H1 (cell line): Measurements from ENCODE around the gene B4GAT1. TPM values are rescaled to one million over a fixed set of nuclear protein-coding genes. Genes with fewer than 3 reads are reported as not detected.

Source experiments
- CTCF ChIA-PET: fragments of 300-600 bp; sonication (Branson Sonifier 250); formaldehyde crosslinking; loops from one replicate; lab custom pipeline; 2021; ENCODE audit not compliant: partially characterized antibody; lab: Charles Lee
- POLR2A ChIA-PET: fragments of 300-600 bp; sonication (Branson Sonifier 250); formaldehyde crosslinking; loops from one replicate; lab custom pipeline; 2021; ENCODE audit warnings: inconsistent platforms; ENCODE audit not compliant: partially characterized antibody; lab: Charles Lee
- DNase-seq, 2 experiments: peaks; one replicate each; pipeline versions ENCODE4 v3.0.0 to v3.0.0-alpha.2; 2010 to 2022; ENCODE audit warnings: low spot score in 2 of 2, low read depth in 1 of 2, mixed read lengths in 1 of 2
- FAIRE-seq: peaks from 2 replicates; lab custom pipeline; 2011; peaks lifted over from hg19 to GRCh38; lab: Jason Lieb, UNC
- H2AFZ ChIP-seq: 2 replicates; pipeline ENCODE4 v1.8.1; 2012; ENCODE audit warnings: low read length, inconsistent platforms
- H2AK5ac ChIP-seq: 2 replicates; pipeline ENCODE4 v1.6.1; 2013; ENCODE audit warnings: low read depth, low read length
- H2BK120ac ChIP-seq: replicated peaks from 2 replicates; pipeline ENCODE3; 2013; ENCODE audit warnings: low read depth, low read length, inconsistent platforms
- H2BK12ac ChIP-seq: 2 replicates; pipeline ENCODE4 v1.6.1; 2013; ENCODE audit warnings: low read depth, low read length
- H2BK15ac ChIP-seq: 2 replicates; pipeline ENCODE4 v1.6.1; 2013; ENCODE audit warnings: low read length
- H2BK20ac ChIP-seq: 2 replicates; pipeline ENCODE4 v1.6.1; 2013; ENCODE audit warnings: low read length
- H2BK5ac ChIP-seq: 2 replicates; pipeline ENCODE4 v1.6.1; 2013; ENCODE audit warnings: low read depth, low read length
- H3K14ac ChIP-seq: 2 replicates; pipeline ENCODE4 v1.6.1; 2013; ENCODE audit warnings: inconsistent platforms; ENCODE audit not compliant: insufficient read length
- H3K18ac ChIP-seq: 2 replicates; pipeline ENCODE4 v1.6.1; 2013; ENCODE audit warnings: low read length; ENCODE audit errors: extremely low read depth
- H3K23ac ChIP-seq: 2 replicates; pipeline ENCODE4 v1.6.1; 2013; ENCODE audit warnings: inconsistent platforms; ENCODE audit not compliant: insufficient read length
- H3K23me2 ChIP-seq: 2 replicates; pipeline ENCODE4 v1.6.1; 2013; ENCODE audit warnings: low read depth, low read length
- H3K27ac ChIP-seq: 2 replicates; pipeline ENCODE4 v1.6.1; 2011; ENCODE audit warnings: low read depth, low read length, inconsistent platforms
- H3K27me3 ChIP-seq, 4 experiments: replicated peaks in 1 of 4; 1 replicate in 1 of 4; 2 replicates in 3 of 4; pipeline versions ENCODE4 v1.6.1 to v1.8.1; 2011 to 2013; ENCODE audit warnings: low read length in 3 of 4, mild to moderate bottlenecking in 3 of 4, inconsistent platforms in 2 of 4, mixed read lengths in 2 of 4, moderate library complexity in 1 of 4; ENCODE audit not compliant: control insufficient read depth in 3 of 4, insufficient read depth in 3 of 4; ENCODE audit errors: extremely low read depth in 1 of 4
- H3K36me3 ChIP-seq, 4 experiments: 2 replicates each; pipeline versions ENCODE4 v1.6.1 to v1.8.1; 2011 to 2013; ENCODE audit warnings: mild to moderate bottlenecking in 4 of 4, low read length in 3 of 4, moderate library complexity in 2 of 4, control low read depth in 1 of 4, inconsistent platforms in 1 of 4; ENCODE audit not compliant: insufficient read depth in 4 of 4, control insufficient read depth in 2 of 4
- H3K4ac ChIP-seq: replicated peaks from 2 replicates; pipeline ENCODE3; 2013; ENCODE audit warnings: low read length, low read depth, mixed read lengths, inconsistent platforms; ENCODE audit not compliant: insufficient read length
- H3K4me1 ChIP-seq, 4 experiments: replicated peaks in 1 of 4; 1 replicate in 1 of 4; 2 replicates in 3 of 4; pipeline versions ENCODE4 v1.6.1 to v1.8.1; 2011 to 2013; ENCODE audit warnings: low read length in 3 of 4, inconsistent platforms in 2 of 4, mixed read lengths in 1 of 4; ENCODE audit not compliant: insufficient read depth in 4 of 4, control insufficient read depth in 3 of 4
- H3K4me2 ChIP-seq, 2 experiments: 2 replicates each; pipeline versions ENCODE4 v1.6.1 to v1.8.1; 2011 to 2013; ENCODE audit warnings: low read depth in 2 of 2, low read length in 2 of 2, control low read depth in 1 of 2, inconsistent platforms in 1 of 2, mild to moderate bottlenecking in 1 of 2; ENCODE audit not compliant: insufficient read depth in 1 of 2
- H3K4me3 ChIP-seq, 4 experiments: fragments of 200-600, 300-600 bp in 1 of 4; sonication (generic), shearing (Covaris generic), sonication (Bioruptor Twin) in 1 of 4; 2 replicates each; pipeline versions ENCODE4 v1.5.1 to v1.8.1; 2011 to 2016; ENCODE audit warnings: low read length in 4 of 4, low read depth in 3 of 4, control low read depth in 2 of 4, inconsistent platforms in 2 of 4, mild to moderate bottlenecking in 2 of 4, mixed read lengths in 1 of 4, moderate library complexity in 1 of 4; ENCODE audit not compliant: insufficient read depth in 2 of 4; ENCODE audit errors: extremely low read depth in 1 of 4
- H3K56ac ChIP-seq: replicated peaks from 2 replicates; pipeline ENCODE3; 2013; ENCODE audit warnings: low read depth, mild to moderate bottlenecking, mixed read lengths, low read length, inconsistent platforms; ENCODE audit not compliant: insufficient read length
- H3K79me1 ChIP-seq: 2 replicates; pipeline ENCODE4 v1.6.1; 2013; ENCODE audit warnings: low read depth, low read length, control low read depth
- H3K79me2 ChIP-seq, 2 experiments: 2 replicates each; pipeline versions ENCODE4 v1.6.1 to v1.8.1; 2012 to 2013; ENCODE audit warnings: low read length in 2 of 2, mild to moderate bottlenecking in 2 of 2, inconsistent platforms in 1 of 2; ENCODE audit not compliant: insufficient read depth in 2 of 2, control insufficient read depth in 1 of 2
- H3K9ac ChIP-seq, 4 experiments: replicated peaks in 1 of 4; 1 replicate in 1 of 4; 2 replicates in 3 of 4; pipeline versions ENCODE4 v1.6.1 to v1.8.1; 2011 to 2013; ENCODE audit warnings: low read depth in 3 of 4, low read length in 3 of 4, control low read depth in 2 of 4, mild to moderate bottlenecking in 2 of 4, moderate library complexity in 2 of 4, inconsistent platforms in 1 of 4; ENCODE audit errors: extremely low read depth in 1 of 4
- H3K9me3 ChIP-seq, 2 experiments: 2 replicates each; pipeline versions ENCODE4 v1.6.1 to v1.8.1; 2012 to 2013; ENCODE audit warnings: mild to moderate bottlenecking in 2 of 2, moderate library complexity in 2 of 2, control low read depth in 1 of 2, inconsistent platforms in 1 of 2, low read depth in 1 of 2, low read length in 1 of 2, mixed read lengths in 1 of 2; ENCODE audit not compliant: insufficient read depth in 2 of 2
- H4K20me1 ChIP-seq, 2 experiments: replicated peaks in 1 of 2; 2 replicates each; pipeline versions ENCODE3 to v1.8.1; 2011 to 2013; ENCODE audit warnings: inconsistent platforms in 2 of 2, low read length in 2 of 2, mild to moderate bottlenecking in 1 of 2; ENCODE audit not compliant: insufficient read depth in 2 of 2, control insufficient read depth in 1 of 2
- H4K5ac ChIP-seq: 2 replicates; pipeline ENCODE4 v1.6.1; 2013; ENCODE audit warnings: low read length, low read depth, mixed read lengths, inconsistent platforms; ENCODE audit not compliant: insufficient read length
- H4K8ac ChIP-seq: 2 replicates; pipeline ENCODE4 v1.8.0; 2013; ENCODE audit warnings: mild to moderate bottlenecking, moderate library complexity, low read length, inconsistent platforms; ENCODE audit not compliant: insufficient read depth; ENCODE audit errors: extremely low read depth
- H4K91ac ChIP-seq: replicated peaks from 2 replicates; pipeline ENCODE3; 2013; ENCODE audit warnings: low read length, mixed read lengths, inconsistent platforms; ENCODE audit not compliant: insufficient read length
- BCL11A ChIP-seq, 2 experiments: IDR thresholded peaks; one replicate each; pipeline ENCODE4 v1.6.1; 2011; ENCODE audit warnings: low read depth in 2 of 2, low read length in 2 of 2, mild to moderate bottlenecking in 2 of 2
- BRCA1 ChIP-seq: IDR thresholded peaks from 2 replicates; pipeline ENCODE4 v1.6.1; 2012; ENCODE audit warnings: low read depth, low read length, improper control_type of control experiment
- CTCF ChIP-seq, 3 experiments: IDR thresholded peaks; 1 replicate in 2 of 3; 2 replicates in 1 of 3; pipeline versions ENCODE4 v1.5.1 to v1.6.1; 2011; ENCODE audit warnings: low read length in 3 of 3, mild to moderate bottlenecking in 3 of 3, inconsistent platforms in 2 of 3, low read depth in 1 of 3, moderate library complexity in 1 of 3; ENCODE audit not compliant: insufficient read depth in 1 of 3; ENCODE audit errors: control extremely low read depth in 1 of 3
- TCF12 ChIP-seq: IDR thresholded peaks from 2 replicates; pipeline ENCODE4 v1.6.1; 2011; ENCODE audit warnings: low read depth, mild to moderate bottlenecking, low read length
- WGBS, 2 experiments: shearing (Covaris generic) in 1 of 2; methylation state at CpG; one replicate each; pipeline versions ENCODE4 v1.1.6 to v1.1.7; 2013 to 2015; ENCODE audit warnings: low lambda C conversion rate in 2 of 2, mixed read lengths in 2 of 2, inconsistent platforms in 1 of 2, low coverage in 1 of 2, missing lambda C conversion rate in 1 of 2; ENCODE audit not compliant: insufficient replicate concordance in 2 of 2, insufficient coverage in 1 of 2, insufficient read length in 1 of 2; ENCODE audit errors: extremely low coverage in 1 of 2, missing lambda C conversion rate in 1 of 2; 5-methylcytosine and 5-hydroxymethylcytosine counted together
- polyA plus RNA-seq, 7 experiments: library from polyadenylated mRNA; depleted of rRNA in 3 of 7; stranded (reverse) in 5 of 7; unstranded in 2 of 7; fragments of >200 nt in 5 of 7; fragments of 200-250 nt in 2 of 7; gene quantifications; 1 replicate in 5 of 7; 2 replicates in 1 of 7; 4 replicates in 1 of 7; pipeline versions ENCODE4 v1.2.1 to v1.2.3, GENCODE V29; 2011 to 2013; ENCODE audit warnings: missing spikeins in 2 of 7, mixed read lengths in 2 of 7
- total RNA-seq: library from RNA; stranded (reverse); fragmentation: NEBNext Ultra II Directional; extraction: Animal tissue kit (Norgen Biotek cat#: 25700); gene quantifications from 2 replicates; pipeline ENCODE4 v1.2.1, GENCODE V29; 2021

The B4GAT1 gene
- total and polyA plus RNA-seq, 2 of the 8 experiments (the other 6 are each of a cell fraction or from before 2014, with no cell fraction given) = 22.2 to 27.8 TPM

GRCh38 chr11:66363187-66363601 lies 15.8 kb upstream of the B4GAT1 start:
- no peaks in the 10 kb centered on the region; a peak in 1 of 4 replicates for H3K79me2 ChIP-seq
- H2AK5ac ChIP-seq = no peak overlapping the region
- H2BK15ac ChIP-seq = no peak overlapping the region
- no peak overlapping the region for H3K4ac ChIP-seq
- FAIRE-seq = no peak
- no peak for DNase-seq
- H3K27ac ChIP-seq = no peak overlapping the region
- peaks cover 0 to 3% (median 0%) of the 10 kb centered on the region in 4 experiments; a peak in 1 of 7 replicates for H3K4me1 ChIP-seq
- peaks cover 24 to 49% (median 47%) of the 10 kb centered on the region in 4 experiments for H3K36me3 ChIP-seq
- H4K5ac ChIP-seq = no peak overlapping the region
- H3K9ac ChIP-seq = no peak overlapping the region
- no peaks in the 10 kb centered on the region for H3K23me2 ChIP-seq
- H3K18ac ChIP-seq = no peak overlapping the region
- H4K20me1 ChIP-seq = peaks cover 4 to 25% of the 10 kb centered on the region in 2 experiments
- no peak overlapping the region for H3K23ac ChIP-seq
- 94% methylated on average over 14 of the region's 14 CpGs; no CpG with 5 or more reads in 1 of the 2 experiments for WGBS, 2 experiments
- no peak overlapping the region for H4K8ac ChIP-seq
- no peaks in the 10 kb centered on the region for H3K9me3 ChIP-seq
- H3K4me3 ChIP-seq = no peak overlapping the region
- no peak overlapping the region for H2BK20ac ChIP-seq
- no peaks in the 10 kb centered on the region for H3K27me3 ChIP-seq
- ChIA-PET CTCF (interaction anchor here (0.6 to 4.4 kb wide), 29 partner anchors 8 to 1025 kb away, joined by 3 to 39 read pairs (median 4); partner anchors contain the start of genes NPAS4 and RIN1), POLR2A (interaction anchor here (0.7 to 28.7 kb wide), 10 partner anchors 5 to 361 kb away, joined by 3 to 487 read pairs (median 4); partner anchors contain the start of genes B4GAT1, BRMS1, CD248 and SLC29A2)
- no peak overlapping the region for H4K91ac ChIP-seq
- H3K56ac ChIP-seq = no peak overlapping the region
- no peak overlapping the region for H2BK120ac ChIP-seq
- H3K14ac ChIP-seq = no peak overlapping the region
- H2BK12ac ChIP-seq = no peak overlapping the region
- no peak overlapping the region for H2AFZ ChIP-seq
- H3K4me2 ChIP-seq = no peak overlapping the region
- H3K79me1 ChIP-seq = no peaks in the 10 kb centered on the region
- H2BK5ac ChIP-seq = no peak overlapping the region
- TF ChIP-seq CTCF (IDR thresholded peaks at IDR 0.05; ENCODE audit: control extremely low read depth in 1 of 3, insufficient read depth in 1 of 3, low read depth in 1 of 3, low read length in 3 of 3) = no peak
- TF ChIP-seq BCL11A (IDR thresholded peaks at IDR 0.05; ENCODE audit: low read depth in 2 of 2, low read length in 2 of 2) = no peak
- no peak for TF ChIP-seq TCF12
- no peak for TF ChIP-seq BRCA1
